K562 (cell line): ENCODE data around the gene LEMD3. TPM values are rescaled to one million over a fixed set of nuclear protein-coding genes. Genes with fewer than 3 reads are reported as not detected.

ENCODE experiments used
- ATAC-seq: fragments of 200-7000 bp; cut with Tn5 transposase; 3 replicates; pipeline ENCODE4 v1.9.1; 2020; ENCODE audit warnings: moderate library complexity
- BruUV-seq: library from RNA; stranded (reverse); fragments of 400-500 nt; replicated peaks from 2 replicates; lab custom pipeline; 2021; lab: Mats Ljungman, UMichigan
- CTCF ChIA-PET: fragments of 300-600 bp; formaldehyde crosslinking; extraction: SDS; loops from one replicate; lab custom pipeline; 2021; ENCODE audit warnings: low intra/inter-chr PET ratio; lab: Yijun Ruan, JAX
- POLR2A ChIA-PET: fragments of 300-600, 350-650 bp; sonication (Branson Sonifier 250); formaldehyde crosslinking; extraction: SDS; loops from one replicate; lab custom pipeline; 2021; ENCODE audit warnings: antibody characterized with exemption, inconsistent platforms; lab: Yijun Ruan, JAX
- DNase-seq, 4 experiments: peaks; one replicate each; pipeline versions ENCODE4 v3.0.0 to v3.0.0-alpha.2; 2011 to 2018; ENCODE audit warnings: low spot score in 3 of 4, mixed read lengths in 3 of 4; ENCODE audit errors: extremely low read depth in 1 of 4
- FAIRE-seq: peaks from 2 replicates; lab custom pipeline; 2011; peaks lifted over from hg19 to GRCh38; lab: Jason Lieb, UNC
- H2AFZ ChIP-seq: 2 replicates; pipeline ENCODE4 v1.6.0; 2011; ENCODE audit warnings: low read depth, low read length, control low read depth, inconsistent platforms
- H3K27ac ChIP-seq: fragments of 200-600 bp; 3 replicates; pipeline ENCODE4 v1.8.0; 2011; ENCODE audit warnings: low read depth, mild to moderate bottlenecking, control low read depth, inconsistent platforms, low read length, moderate library complexity, mixed read lengths; ENCODE audit errors: extremely low read depth
- H3K27me3 ChIP-seq, 2 experiments: fragments of 300-600 bp in 1 of 2; 2 replicates in 1 of 2; 3 replicates in 1 of 2; pipeline versions ENCODE4 v1.6.0 to v1.8.0; 2011; ENCODE audit warnings: inconsistent platforms in 2 of 2, low read length in 2 of 2, mild to moderate bottlenecking in 1 of 2, mixed read lengths in 1 of 2, moderate library complexity in 1 of 2; ENCODE audit not compliant: control insufficient read depth in 2 of 2, insufficient read depth in 2 of 2
- H3K36me3 ChIP-seq: fragments of 300-600 bp; 3 replicates; pipeline ENCODE4 v1.8.0; 2011; ENCODE audit warnings: mild to moderate bottlenecking, low read length, inconsistent platforms; ENCODE audit not compliant: control insufficient read depth, insufficient read depth
- H3K4me1 ChIP-seq, 2 experiments: fragments of 200-600 bp in 1 of 2; replicated peaks in 1 of 2; 2 replicates in 1 of 2; 3 replicates in 1 of 2; pipeline versions ENCODE4 v1.5.1 to v1.8.0; 2011; ENCODE audit warnings: inconsistent platforms in 2 of 2, low read length in 2 of 2, mild to moderate bottlenecking in 1 of 2, mixed read lengths in 1 of 2, moderate library complexity in 1 of 2; ENCODE audit not compliant: control insufficient read depth in 2 of 2, insufficient read depth in 2 of 2
- H3K4me2 ChIP-seq: 2 replicates; pipeline ENCODE4 v1.6.1; 2011; ENCODE audit warnings: low read length, control low read depth, inconsistent platforms, mixed read lengths; ENCODE audit not compliant: insufficient read depth
- H3K4me3 ChIP-seq: fragments of 200-600 bp; sonication (generic), shearing (Covaris generic); 2 replicates; pipeline ENCODE4 v1.5.1; 2016; ENCODE audit warnings: control low read depth, inconsistent platforms
- H3K79me2 ChIP-seq: fragments of 200-600 bp; 3 replicates; pipeline ENCODE4 v1.8.0; 2011; ENCODE audit warnings: low read length, inconsistent platforms; ENCODE audit not compliant: control insufficient read depth, insufficient read depth
- H3K9ac ChIP-seq, 2 experiments: 2 replicates each; pipeline versions ENCODE4 v1.6.0 to v1.6.1; 2011; ENCODE audit warnings: low read depth in 2 of 2, low read length in 2 of 2, control low read depth in 1 of 2, inconsistent platforms in 1 of 2, mild to moderate bottlenecking in 1 of 2, mixed read lengths in 1 of 2; ENCODE audit not compliant: insufficient read depth in 1 of 2
- H3K9me1 ChIP-seq: one replicate; pipeline ENCODE4 v1.6.0; 2011; ENCODE audit warnings: inconsistent platforms, mild to moderate bottlenecking, low read length, moderate library complexity; ENCODE audit not compliant: control insufficient read depth, insufficient read depth
- H3K9me3 ChIP-seq: replicated peaks from 2 replicates; pipeline ENCODE4 v1.5.1; 2011; ENCODE audit warnings: low read depth, low read length, inconsistent platforms; ENCODE audit not compliant: control insufficient read depth, insufficient read depth
- H4K20me1 ChIP-seq: replicated peaks from 2 replicates; pipeline ENCODE4 v1.6.1; 2011; ENCODE audit warnings: low read length, inconsistent platforms, mixed read lengths; ENCODE audit not compliant: control insufficient read depth, insufficient read depth
- ARID3B ChIP-seq: fragments of 250-450 bp; sonication (Bioruptor Pico); IDR thresholded peaks from 2 replicates; pipeline ENCODE4 v1.4.0; 2020; ENCODE audit warnings: borderline replicate concordance
- ATF4 ChIP-seq: fragments of 450-650 bp; formaldehyde crosslinking; IDR thresholded peaks from 2 replicates; pipeline ENCODE4 v1.4.0; 2022; ENCODE audit warnings: mild to moderate bottlenecking, moderate library complexity
- CHD2 ChIP-seq: IDR thresholded peaks from 2 replicates; pipeline ENCODE4 v1.6.1; 2011; ENCODE audit warnings: low read depth, low read length
- CLOCK ChIP-seq: fragments of 250-450 bp; sonication (Bioruptor Pico); IDR thresholded peaks from 2 replicates; pipeline ENCODE4 v1.4.0; 2020; ENCODE audit warnings: mild to moderate bottlenecking, moderate library complexity, borderline replicate concordance
- ETS1 ChIP-seq: conservative IDR thresholded peaks from 2 replicates; pipeline ENCODE4 v1.6.1; 2011; ENCODE audit warnings: low read depth, mild to moderate bottlenecking, low read length; ENCODE audit not compliant: control insufficient read depth
- GATAD2A ChIP-seq: fragments of 450-650 bp; IDR thresholded peaks from 2 replicates; pipeline ENCODE4 v1.6.1; 2017
- GTF3C2 ChIP-seq: IDR thresholded peaks from 3 replicates; pipeline ENCODE4 v1.6.1; 2011; ENCODE audit warnings: borderline replicate concordance, mild to moderate bottlenecking, moderate library complexity; ENCODE audit not compliant: insufficient read length; ENCODE audit errors: extremely low read depth
- PHF8 ChIP-seq: fragments of 200-600 bp; sonication (generic); IDR thresholded peaks from 2 replicates; pipeline ENCODE4 v1.6.1; 2012; ENCODE audit warnings: mixed run types, mild to moderate bottlenecking, inconsistent platforms, low read length, moderate library complexity, borderline replicate concordance
- SMAD3 ChIP-seq: fragments of 450-650 bp; formaldehyde crosslinking; conservative IDR thresholded peaks from 2 replicates; pipeline ENCODE4 v1.4.0; 2020; ENCODE audit warnings: mild to moderate bottlenecking
- ZKSCAN1 ChIP-seq: fragments of 150-350 bp; IDR thresholded peaks from 2 replicates; pipeline ENCODE4 v1.6.1; 2016; ENCODE audit warnings: low read depth, low read length
- ZNF384 ChIP-seq: IDR thresholded peaks from 2 replicates; pipeline ENCODE4 v1.6.1; 2012; ENCODE audit warnings: low read depth, low read length, improper control_type of control experiment
- WGBS: fragments of 100-300 bp; shearing (Covaris generic); methylation state at CpG from one replicate; pipeline ENCODE4 v1.1.6; 2016; ENCODE audit warnings: low coverage, mixed read lengths; ENCODE audit not compliant: insufficient coverage; ENCODE audit errors: missing lambda C conversion rate; 5-methylcytosine and 5-hydroxymethylcytosine counted together
- in situ Hi-C: fragments of 300-500 bp; cut with MboI; formaldehyde crosslinking; loops from 4 replicates; pipeline ENCODE4 v1.15.0; 2018; ENCODE audit warnings: inconsistent platforms, mixed read lengths
- intact Hi-C: fragments of 100-400 bp; cut with micrococcal nuclease; formaldehyde crosslinking; loops from 2 replicates; pipeline ENCODE4 v1.14.2; 2022
- polyA plus RNA-seq, 8 experiments: library from polyadenylated mRNA; depleted of rRNA in 4 of 8; stranded (reverse) in 5 of 8; unstranded in 3 of 8; fragments of >200 nt; fragmentation: Nextera tagmentation in 2 of 8; fragmentation: Illumina TruSeq in 1 of 8; extraction: Ambion mirVana in 2 of 8; extraction: Trizol in 1 of 8; gene quantifications; 2 replicates each; pipeline versions ENCODE4 v1.2.1 to v1.2.3, GENCODE V29; 2011 to 2014; ENCODE audit warnings: inconsistent platforms in 1 of 8, missing spikeins in 1 of 8
- total RNA-seq, 7 experiments: library from RNA; depleted of rRNA in 6 of 7; stranded (reverse); fragments of >200 nt in 6 of 7; fragmentation: Illumina TruSeq in 2 of 7; extraction: Trizol in 2 of 7; gene quantifications; 2 replicates each; pipeline versions ENCODE4 v1.2.1 to v1.2.3, GENCODE V29; 2011 to 2021; ENCODE audit warnings: low replicate concordance in 1 of 7

The LEMD3 gene
- total and polyA plus RNA-seq, 9 of the 15 experiments (the other 6 are each of a cell fraction or from before 2014, with no cell fraction given): 6.8 to 37.4 (median 17.2) TPM

- in situ Hi-C loops: no loop called here
- no peak for ATAC-seq
- no peak for FAIRE-seq
- Histone ChIP-seq H3K27me3 (no peaks in the 10 kb centered on the region), H3K4me2 (no peak overlapping the region), H3K4me3 (no peak overlapping the region), H3K79me2 (peaks cover 79% of the 10 kb centered on the region), H3K27ac (no peak overlapping the region), H3K9me3 (no peaks in the 10 kb centered on the region), H3K9me1 (no peaks in the 10 kb centered on the region), H3K4me1 (peaks cover 0 to 12% of the 10 kb centered on the region in 2 experiments; a peak in 2 of 5 replicates), H3K9ac (no peak overlapping the region), H3K36me3 (peaks cover 11% of the 10 kb centered on the region; the same call in 2 of the 3 replicates), H2AFZ (no peak overlapping the region), H4K20me1 (peaks cover 10% of the 10 kb centered on the region)
- POLR2A ChIA-PET: interaction anchor here (0.9 kb wide), 1 partner anchor 14 kb away, joined by 3 read pairs; the partner anchor contains the start of gene LEMD3
- intact Hi-C loops: no loop called here
- WGBS: 77% methylated on average over 5 of the region's 5 CpGs
- BruUV-seq: no TSS peak
- no peak for DNase-seq
- CTCF ChIA-PET: no interaction called here
- TF ChIP-seq SMAD3 (CRISPR knock-in tag): no peak
- no peak for TF ChIP-seq CLOCK
- no peak for TF ChIP-seq ETS1
- no peak for TF ChIP-seq GTF3C2
- no peak for TF ChIP-seq ATF4
- TF ChIP-seq ZKSCAN1: no peak
- no peak for TF ChIP-seq ZNF384
- no peak for TF ChIP-seq CHD2
- no peak for TF ChIP-seq GATAD2A
- no peak for TF ChIP-seq PHF8
- TF ChIP-seq ARID3B (CRISPR knock-in tag): no peak
Measured at GRCh38 chr12:65184176-65184857, 14.9 kb downstream of the LEMD3 start.
